ENCODE measurements around the gene TCAP. TPM values are rescaled to one million over a fixed set of nuclear protein-coding genes. Genes with fewer than 3 reads are reported as not detected.

The TCAP gene
- total RNA-seq, 1 donor from 2014 or later, result 0.19 TPM

- peaks cover 63% of the 10 kb centered on the region for H3K4me1 ChIP-seq
- TF ChIP-seq EZH2 (IDR thresholded peaks at IDR 0.05) (no peak), EZH2phosphoT487 (IDR thresholded peaks at IDR 0.05) (no peak), CTCF (IDR thresholded peaks at IDR 0.05) (no peak)
- H3K79me2 ChIP-seq (ENCODE audit: low read depth), result peaks cover 61% of the 10 kb centered on the region
- H3K4me1 Mint-ChIP-seq, result peaks cover 56% of the 10 kb centered on the region
- peaks cover 2% of the 10 kb centered on the region for H3K36me3 Mint-ChIP-seq
- H3K4me3 ChIP-seq, result peak within 1 kb of the TSS; percentile 96
- H3K27ac Mint-ChIP-seq, result peak within 1 kb of the TSS; percentile 98
- H2AFZ ChIP-seq (replicated peaks), result peak within 1 kb of the TSS; percentile 46
- peaks cover 50% of the 10 kb centered on the region for H3F3A ChIP-seq (ENCODE audit: low read depth)
- H3K4me3 Mint-ChIP-seq, result peak within 1 kb of the TSS; percentile 99
- H3K9me3 ChIP-seq (ENCODE audit: low read depth), result no peaks in the 10 kb centered on the region
- peaks cover 10% of the 10 kb centered on the region for H3K27me3 Mint-ChIP-seq (ENCODE audit: insufficient read depth, low read depth)
- peak within 1 kb of the TSS; percentile 88 for H3K4me2 ChIP-seq
- peak within 1 kb of the TSS; percentile 26 for H3K27ac ChIP-seq
- H4K20me1 ChIP-seq (ENCODE audit: low read depth), result peaks cover 40% of the 10 kb centered on the region
- no peaks in the 10 kb centered on the region for H3K9me3 Mint-ChIP-seq
- DNase-seq (ENCODE audit: low spot score), result peak; percentile 85
- H3K36me3 ChIP-seq, result no peaks in the 10 kb centered on the region
- peak within 1 kb of the TSS; percentile 80 for H3K9ac ChIP-seq
- H3K27me3 ChIP-seq, result no peaks in the 10 kb centered on the region
These were observed 34.6 kb downstream of the TCAP start, which contains the start of gene ERBB2 for GRCh38 chr17:39699818-39700147. TSS of gene ERBB2 (plus strand) at chr17:39700064. CDS start at chr17:39700239, 175 bp downstream.

- Histone ChIP-seq H3K9me3 (ENCODE audit: low read depth) (no peaks in the 10 kb centered on the region), H3K36me3 (no peaks in the 10 kb centered on the region), H3K27ac (peak overlapping the region; percentile 26), H3K4me2 (peak overlapping the region; percentile 88), H4K20me1 (ENCODE audit: low read depth) (peaks cover 46% of the 10 kb centered on the region), H3K27me3 (no peaks in the 10 kb centered on the region), H3F3A (ENCODE audit: low read depth) (peaks cover 48% of the 10 kb centered on the region), H2AFZ (replicated peaks) (peak overlapping the region; percentile 0), H3K79me2 (ENCODE audit: low read depth) (peaks cover 67% of the 10 kb centered on the region), H3K9ac (peak overlapping the region; percentile 80), H3K4me1 (peaks cover 63% of the 10 kb centered on the region), H3K4me3 (peak overlapping the region; percentile 96)
- Mint-ChIP-seq H3K27ac (no peak overlapping the region), H3K36me3 (peaks cover 2% of the 10 kb centered on the region), H3K27me3 (ENCODE audit: insufficient read depth, low read depth) (peaks cover 10% of the 10 kb centered on the region), H3K9me3 (no peaks in the 10 kb centered on the region), H3K4me1 (peaks cover 50% of the 10 kb centered on the region), H3K4me3 (peak overlapping the region; percentile 99)
- peak; percentile 77 for DNase-seq (ENCODE audit: low spot score)
- TF ChIP-seq EZH2 (IDR thresholded peaks at IDR 0.05), result no peak
- peak; percentile 17 for TF ChIP-seq CTCF (IDR thresholded peaks at IDR 0.05)
These were observed 35.2 kb downstream of the TCAP start for GRCh38 chr17:39700148-39700987.

- Histone ChIP-seq H3K27ac (no peak overlapping the region), H3F3A (ENCODE audit: low read depth) (peaks cover 40% of the 10 kb centered on the region), H3K4me1 (peaks cover 60% of the 10 kb centered on the region), H2AFZ (replicated peaks) (no peak overlapping the region), H3K9ac (peak overlapping the region; percentile 80), H3K9me3 (ENCODE audit: low read depth) (no peaks in the 10 kb centered on the region), H3K4me2 (peak overlapping the region; percentile 88), H3K36me3 (no peaks in the 10 kb centered on the region), H3K79me2 (ENCODE audit: low read depth) (peaks cover 75% of the 10 kb centered on the region), H4K20me1 (ENCODE audit: low read depth) (peaks cover 54% of the 10 kb centered on the region), H3K4me3 (peak overlapping the region; percentile 96), H3K27me3 (no peaks in the 10 kb centered on the region)
- Mint-ChIP-seq H3K4me1 (peaks cover 42% of the 10 kb centered on the region), H3K9me3 (no peaks in the 10 kb centered on the region), H3K27ac (peak overlapping the region; percentile 5), H3K36me3 (peaks cover 2% of the 10 kb centered on the region), H3K27me3 (ENCODE audit: insufficient read depth, low read depth) (peaks cover 10% of the 10 kb centered on the region), H3K4me3 (peak overlapping the region; percentile 99)
- TF ChIP-seq CTCF (IDR thresholded peaks at IDR 0.05) (no peak), EZH2 (IDR thresholded peaks at IDR 0.05) (no peak), EZH2phosphoT487 (IDR thresholded peaks at IDR 0.05) (no peak)
- DNase-seq (ENCODE audit: low spot score), result peak; percentile 30
These were observed 36.0 kb downstream of the TCAP start for GRCh38 chr17:39701012-39701783.

All from neural progenitor cell (in vitro differentiated cells).